ENCODE results near the gene CTBP2.

CTBP2 gene

DNA sequence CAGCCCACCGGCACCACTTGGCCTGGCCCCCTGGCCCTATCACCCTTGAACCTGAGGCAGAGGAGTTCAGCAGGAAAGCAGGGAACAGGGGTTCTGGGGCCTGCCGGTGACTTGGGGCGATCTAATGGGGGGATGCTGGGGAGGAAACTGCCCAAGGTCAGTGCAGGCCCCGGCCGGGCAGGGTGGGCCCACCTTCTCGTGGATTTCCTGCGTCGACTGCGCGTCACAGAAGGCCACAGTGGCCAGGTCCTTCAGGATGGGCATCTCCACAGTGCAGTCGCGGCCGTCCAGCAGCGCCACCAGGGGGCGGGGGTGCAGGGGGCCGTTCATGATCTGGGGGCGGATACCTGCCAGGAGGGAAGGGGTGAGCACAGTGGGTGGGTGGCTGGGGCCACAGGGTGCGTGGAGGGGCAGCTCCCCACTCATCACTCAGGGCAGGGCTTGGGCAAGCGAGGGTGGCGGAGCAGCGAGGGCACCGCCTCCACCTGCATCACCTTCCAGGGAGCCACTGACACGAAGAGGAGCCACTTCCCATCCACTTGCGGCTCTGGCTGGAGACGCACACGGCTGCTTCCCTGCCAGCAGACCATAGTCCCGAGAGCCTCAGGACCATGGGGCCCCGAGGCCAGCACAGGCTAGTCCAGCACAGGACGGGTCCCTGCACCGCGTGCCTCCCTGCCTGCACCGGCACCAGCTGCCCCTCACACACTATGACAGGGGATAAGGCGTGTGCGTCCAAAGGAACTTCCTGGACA lies 157.0 kb downstream of the CTBP2 start:
- no peak for DNase-seq

DNA sequence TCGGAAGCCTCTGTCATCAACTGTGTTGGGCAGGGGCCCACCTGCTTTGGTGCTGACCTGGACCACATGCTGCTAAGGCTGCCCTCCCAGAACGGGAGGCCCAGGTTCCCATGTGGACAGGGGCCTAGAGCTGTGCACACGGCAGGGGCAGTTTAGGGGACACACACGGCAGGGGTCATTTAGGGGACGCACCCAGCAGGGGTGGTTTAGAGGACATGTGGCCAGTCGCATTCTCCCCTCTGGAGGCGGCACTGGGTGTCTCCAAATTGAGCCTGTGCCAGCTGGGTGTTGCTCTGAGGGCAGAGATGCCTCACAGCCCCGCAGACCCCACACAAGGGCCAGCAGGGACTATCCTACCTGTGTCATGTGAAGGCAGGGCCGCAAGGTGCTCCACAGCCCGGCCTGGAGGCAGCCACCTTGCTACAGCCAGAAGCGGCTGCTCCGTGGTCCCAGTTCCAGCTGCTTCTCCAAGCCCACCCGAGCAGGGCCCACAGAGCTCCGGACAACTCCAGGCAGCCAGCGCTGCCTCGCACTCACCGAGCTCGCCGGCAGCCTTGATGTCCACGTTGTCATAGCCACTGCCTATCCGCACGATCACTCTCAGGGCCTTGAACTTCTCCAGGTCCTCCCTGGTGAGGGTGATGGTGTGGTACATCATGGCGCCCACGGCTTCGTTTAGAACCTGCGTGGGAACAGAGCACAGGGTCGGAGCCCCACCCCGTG lies 157.8 kb downstream of the CTBP2 start:
- DNase-seq: no peak

DNA sequence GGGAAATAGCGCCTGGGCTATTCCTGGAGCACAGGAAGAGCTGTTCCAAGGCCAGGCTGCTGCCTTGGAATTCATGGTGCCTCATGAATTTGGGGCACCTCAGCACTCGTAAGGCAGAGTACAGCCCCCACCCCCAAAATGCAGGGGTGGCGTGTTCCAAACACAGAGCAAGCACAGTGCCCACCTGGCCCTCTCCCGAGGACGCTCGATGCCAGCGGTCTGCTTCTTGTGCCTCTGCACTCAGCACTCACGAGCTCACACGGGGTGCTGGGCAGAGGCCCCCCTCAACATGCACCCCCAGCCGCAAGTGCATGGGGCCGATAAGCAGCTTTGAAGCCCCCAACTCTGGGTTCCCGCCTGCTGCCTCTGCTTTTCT lies 158.3 kb downstream of the CTBP2 start:
- no peak for DNase-seq

DNA sequence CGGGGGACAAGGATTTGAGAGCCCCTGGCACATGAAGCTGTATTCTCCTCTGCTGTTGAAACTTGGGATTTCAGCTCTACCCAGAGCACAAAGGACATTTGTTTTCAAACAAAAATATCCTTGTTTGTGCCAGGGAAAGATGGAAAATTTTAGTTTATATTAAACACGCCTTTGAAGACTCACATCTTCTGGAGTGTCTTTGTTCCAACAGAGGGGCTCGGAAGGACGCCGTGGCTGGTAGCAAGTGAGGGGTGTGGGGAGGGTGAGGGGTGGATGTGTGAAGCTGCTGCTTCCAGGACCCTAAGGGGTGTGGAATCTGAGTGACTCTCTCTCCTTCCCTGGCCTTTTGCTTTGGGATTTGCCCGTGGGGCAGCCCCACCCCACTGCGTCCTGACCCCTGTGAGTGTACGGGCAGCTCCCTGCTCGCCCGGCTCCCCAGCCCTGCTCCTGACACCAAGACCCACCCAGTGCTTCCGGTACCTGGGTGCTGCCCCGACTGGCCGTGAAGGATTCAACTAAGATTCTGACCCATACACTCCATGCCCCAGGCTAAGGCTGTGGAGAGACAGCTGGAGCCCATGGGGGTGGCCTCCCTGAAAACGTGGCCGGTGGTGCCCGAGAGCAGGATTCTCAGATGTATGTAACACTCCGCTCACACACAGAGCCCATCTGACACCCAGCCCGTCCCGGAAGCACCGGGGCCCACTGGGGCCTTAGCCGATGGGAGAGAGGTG lies 158.9 kb downstream of the CTBP2 start:
- no peak for DNase-seq

DNA sequence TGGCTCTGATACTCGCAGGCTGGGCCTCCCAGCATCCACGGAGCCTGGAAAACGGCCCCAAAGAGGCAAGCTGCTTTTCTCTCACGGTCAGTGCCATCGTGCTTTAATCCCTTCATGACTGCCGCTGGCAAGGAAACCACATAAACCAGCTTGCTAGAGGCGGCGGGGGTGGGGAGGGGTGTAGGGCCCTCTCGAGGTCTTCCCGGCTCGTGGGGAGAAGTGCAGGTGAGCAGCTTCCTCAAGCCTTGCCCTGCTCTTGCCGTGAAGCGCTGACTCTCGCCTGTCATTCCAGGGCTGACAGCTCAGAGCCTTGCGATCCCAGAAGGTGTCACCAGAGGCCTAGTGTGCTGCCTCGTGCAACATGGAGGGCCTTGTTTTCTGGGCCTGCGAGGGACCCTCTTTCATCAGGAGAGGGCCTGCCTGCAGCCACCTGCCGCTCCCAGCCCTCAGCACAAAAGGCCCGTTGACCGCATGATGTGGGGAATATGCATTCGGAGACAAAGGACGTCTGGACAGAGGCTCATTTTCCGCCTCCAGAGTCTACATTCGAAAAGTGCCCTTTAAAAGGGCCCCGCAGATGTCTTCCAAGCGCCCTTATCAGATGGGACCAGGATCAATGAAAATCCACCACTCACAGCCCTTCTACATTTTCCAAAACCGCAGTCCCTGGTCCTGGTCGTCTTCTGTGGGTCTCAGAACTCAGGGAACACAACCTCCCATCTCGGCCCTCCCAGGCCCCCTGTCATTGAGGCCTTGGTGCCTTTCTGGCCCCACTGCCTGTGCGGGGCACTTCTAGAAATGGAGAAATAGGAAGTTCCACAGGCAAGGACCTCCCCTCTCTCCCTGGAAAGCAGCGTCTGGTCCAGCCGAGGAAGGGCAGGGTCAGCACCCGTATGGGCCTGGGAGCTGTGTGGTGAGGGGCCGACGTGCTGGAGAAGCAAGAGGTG lies 159.7 kb downstream of the CTBP2 start:
- DNase-seq: no peak

DNA sequence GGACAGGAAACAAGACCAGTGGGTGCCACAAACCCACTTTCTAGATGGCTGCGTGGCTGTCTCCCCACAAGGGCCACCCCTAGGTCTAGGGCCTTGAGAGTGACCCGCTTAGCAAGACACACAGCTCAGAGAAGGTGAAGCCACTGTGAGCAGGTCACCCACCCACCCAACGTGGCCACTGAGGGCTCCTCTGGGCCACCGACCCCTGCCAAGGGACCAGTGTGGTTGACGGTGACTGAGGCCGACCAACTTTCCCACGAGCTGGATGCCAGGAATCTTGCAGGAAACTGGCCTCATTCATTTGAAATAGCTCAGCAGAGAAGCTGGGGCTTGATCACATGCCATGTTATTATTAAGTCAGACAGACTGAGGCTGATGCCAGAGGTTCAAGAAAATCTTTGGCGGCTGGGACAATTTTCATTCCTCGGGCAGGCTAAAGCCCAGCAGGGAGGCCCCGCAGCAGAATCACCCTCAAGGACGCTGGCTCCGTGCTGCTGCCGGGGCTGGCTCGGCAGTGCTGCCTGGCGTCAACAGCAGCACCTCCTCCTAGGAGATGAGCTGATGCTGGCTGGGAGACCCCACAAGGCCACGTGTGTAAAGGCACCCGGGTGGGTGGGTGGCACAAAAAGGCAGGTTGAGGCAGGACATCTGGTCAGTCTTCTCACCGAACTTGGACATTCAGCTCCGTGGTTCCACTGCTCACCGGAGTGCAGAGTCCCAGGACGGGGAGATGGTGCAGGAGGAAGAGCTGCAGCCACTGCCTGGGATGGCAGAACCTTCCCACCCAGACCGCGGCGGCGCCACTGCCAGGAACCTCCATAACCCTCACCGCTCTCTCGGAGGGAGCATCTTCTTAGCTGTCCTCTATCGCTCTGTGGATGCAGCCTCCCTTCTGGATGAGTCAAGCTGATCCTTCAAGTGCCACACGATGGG lies 160.7 kb downstream of the CTBP2 start:
- no peak for DNase-seq

DNA sequence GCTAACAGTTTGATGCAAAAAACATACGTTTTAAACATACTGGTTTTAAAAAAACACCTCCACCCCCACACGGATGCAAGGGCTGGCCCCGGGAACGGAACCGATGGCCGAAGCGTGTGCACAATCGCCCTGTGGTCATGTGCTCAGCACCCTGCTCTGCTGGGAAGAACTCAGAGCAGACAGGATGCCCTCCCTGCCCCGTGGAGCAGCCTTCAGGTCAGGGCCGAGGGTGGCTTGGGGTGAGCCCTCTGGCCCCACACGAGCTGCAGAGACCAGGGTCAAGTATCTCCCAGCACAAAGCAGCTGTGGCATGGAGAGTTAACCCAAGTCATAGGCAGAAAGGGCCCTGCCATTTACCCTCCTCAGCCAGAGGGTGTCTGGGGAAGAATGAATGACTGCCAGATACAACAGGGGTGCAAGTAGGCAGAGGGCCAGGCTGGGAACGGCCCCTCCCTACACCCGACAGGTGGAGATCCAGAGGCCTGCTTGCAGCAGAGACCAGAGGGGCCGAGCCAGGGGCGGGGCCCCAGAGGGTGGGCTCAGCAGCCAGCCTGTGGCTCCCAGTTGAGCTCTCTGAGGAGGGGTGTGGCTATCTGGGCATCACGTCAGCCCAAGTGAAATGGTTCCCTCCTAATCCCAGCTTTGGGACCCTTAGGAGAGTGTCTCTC lies 161.6 kb downstream of the CTBP2 start:
- no peak for DNase-seq

DNA sequence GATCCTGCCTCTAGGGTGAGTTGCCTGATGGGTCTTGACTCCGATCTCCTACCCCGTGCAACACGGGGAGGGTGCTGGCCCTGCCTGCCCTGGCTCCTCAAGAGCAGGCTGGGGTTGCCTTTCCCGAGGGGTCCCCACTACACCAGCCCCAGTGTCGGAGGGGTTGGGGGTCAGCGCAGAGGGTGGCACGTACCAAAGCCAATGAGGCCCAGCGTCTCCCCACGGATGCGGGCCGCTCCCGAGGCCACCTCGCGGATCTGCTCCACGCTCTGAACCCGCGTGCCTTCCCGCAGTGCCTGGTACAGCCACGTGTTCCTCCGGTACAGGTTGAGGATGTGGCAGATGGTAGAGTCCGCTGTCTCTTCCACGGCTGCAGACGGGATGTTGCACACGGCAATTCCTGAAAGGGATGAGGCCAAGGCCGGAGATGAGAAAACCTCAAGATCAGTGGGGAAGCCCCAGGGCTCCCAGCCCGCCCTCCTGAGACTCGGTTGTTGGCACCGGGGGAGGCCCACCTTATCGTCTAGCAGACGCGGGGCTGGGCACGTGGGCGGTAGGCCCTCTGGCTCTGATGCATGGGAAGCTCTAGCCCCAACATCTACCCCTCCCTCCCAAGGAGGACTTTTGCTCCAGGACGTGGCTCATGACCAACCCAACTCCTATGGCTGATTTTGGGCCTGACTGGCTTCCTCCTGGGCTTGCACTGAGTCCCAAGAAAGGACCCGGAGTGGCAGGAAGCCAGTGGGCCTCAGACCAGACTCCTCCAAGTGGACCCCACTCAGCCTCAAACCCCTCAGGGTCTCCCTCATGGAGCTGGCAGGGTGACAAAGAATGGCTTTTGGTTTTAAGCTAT lies 162.4 kb downstream of the CTBP2 start:
- DNase-seq: no peak

DNA sequence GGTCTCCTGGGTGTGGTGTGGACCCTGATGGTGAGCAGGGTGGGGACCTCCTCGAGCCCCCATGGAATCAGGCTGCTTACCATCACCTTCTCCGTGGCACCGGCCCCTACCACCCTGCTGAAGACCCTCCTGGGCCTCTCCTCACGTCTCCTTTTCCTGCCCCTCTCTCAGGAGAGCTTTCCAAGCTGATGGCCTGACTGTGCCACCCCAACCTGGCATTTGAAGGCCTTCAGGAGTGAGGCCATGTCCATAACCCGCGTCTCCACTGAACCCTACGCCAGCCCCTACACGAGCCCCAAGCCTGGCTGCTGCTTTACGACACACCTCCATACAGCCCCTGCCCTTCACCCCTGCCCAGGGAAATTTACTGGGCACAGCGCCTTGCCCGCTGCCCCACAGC lies 163.1 kb downstream of the CTBP2 start:
- no peak for DNase-seq

DNA sequence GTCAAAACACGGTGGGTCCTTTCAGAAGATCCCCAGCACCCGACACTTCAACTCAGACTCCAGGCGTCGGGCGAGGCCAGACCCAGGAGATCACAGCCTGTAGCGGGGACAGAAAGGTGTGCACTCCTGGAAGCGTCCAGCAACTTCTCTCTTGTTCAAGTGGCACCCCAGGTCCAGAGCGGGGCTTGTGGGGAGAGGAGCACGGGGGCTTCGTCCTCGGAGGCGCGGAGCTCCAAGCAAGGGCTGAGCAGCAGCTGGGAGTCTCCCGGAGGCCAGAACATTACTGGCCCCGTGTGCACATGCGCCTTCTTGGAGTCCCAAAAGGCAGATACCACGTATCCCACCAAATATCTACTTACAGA lies 163.5 kb downstream of the CTBP2 start:
- DNase-seq: no peak

DNA sequence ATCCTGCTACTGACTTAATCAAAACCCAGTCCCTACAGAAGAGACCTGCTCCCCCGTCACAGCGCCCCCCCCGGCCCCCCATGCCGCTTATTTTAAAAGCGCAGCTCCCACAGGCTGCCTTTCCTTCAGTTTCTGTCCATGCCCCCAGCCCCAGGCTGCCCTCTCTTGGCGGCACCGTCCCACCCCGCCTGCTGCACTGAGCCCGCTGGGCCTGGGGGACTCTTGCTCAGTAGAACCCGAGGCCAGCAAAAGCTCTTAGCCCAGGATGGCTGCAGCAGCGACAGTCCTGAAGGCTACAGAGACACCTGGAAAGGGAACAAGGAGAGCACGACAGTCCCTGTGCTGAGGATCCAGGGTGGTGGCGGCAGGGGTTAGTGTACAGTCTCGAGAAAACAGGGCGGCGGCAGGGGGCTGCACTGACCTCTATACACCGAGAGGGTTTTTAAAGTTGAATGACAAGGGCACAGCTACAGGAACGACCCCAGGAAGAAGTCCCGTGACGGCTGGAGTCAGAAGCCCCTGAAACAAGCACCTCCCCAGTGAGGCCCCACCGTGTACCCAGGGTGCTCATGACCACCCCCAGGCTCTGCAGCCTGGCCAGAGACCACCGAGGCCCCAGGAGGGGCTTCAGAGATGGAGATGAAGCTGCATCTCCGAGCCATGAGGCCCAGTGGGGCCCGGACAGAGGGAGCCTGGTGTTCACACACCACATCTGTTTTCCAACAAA lies 164.1 kb downstream of the CTBP2 start:
- no peak for DNase-seq

DNA sequence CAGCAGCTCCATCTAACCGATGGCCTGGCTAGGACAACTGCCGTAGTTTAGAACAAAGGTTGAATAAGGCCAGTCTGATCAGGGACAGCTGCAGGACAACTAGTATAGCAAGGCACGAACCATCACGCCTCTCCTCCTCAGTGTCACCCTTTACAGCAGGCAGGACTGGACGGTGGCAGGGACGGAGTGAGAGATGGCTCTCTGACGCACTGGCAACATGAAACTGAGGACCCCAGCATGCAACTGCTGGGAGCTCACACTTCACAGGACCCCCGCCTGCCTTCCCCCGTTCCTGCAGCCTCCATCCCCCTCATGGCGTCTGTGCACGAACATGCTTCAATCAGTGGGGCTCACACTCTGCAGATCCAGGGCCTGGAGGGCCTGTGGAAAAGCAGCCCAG lies 164.8 kb downstream of the CTBP2 start:
- no peak for DNase-seq

DNA sequence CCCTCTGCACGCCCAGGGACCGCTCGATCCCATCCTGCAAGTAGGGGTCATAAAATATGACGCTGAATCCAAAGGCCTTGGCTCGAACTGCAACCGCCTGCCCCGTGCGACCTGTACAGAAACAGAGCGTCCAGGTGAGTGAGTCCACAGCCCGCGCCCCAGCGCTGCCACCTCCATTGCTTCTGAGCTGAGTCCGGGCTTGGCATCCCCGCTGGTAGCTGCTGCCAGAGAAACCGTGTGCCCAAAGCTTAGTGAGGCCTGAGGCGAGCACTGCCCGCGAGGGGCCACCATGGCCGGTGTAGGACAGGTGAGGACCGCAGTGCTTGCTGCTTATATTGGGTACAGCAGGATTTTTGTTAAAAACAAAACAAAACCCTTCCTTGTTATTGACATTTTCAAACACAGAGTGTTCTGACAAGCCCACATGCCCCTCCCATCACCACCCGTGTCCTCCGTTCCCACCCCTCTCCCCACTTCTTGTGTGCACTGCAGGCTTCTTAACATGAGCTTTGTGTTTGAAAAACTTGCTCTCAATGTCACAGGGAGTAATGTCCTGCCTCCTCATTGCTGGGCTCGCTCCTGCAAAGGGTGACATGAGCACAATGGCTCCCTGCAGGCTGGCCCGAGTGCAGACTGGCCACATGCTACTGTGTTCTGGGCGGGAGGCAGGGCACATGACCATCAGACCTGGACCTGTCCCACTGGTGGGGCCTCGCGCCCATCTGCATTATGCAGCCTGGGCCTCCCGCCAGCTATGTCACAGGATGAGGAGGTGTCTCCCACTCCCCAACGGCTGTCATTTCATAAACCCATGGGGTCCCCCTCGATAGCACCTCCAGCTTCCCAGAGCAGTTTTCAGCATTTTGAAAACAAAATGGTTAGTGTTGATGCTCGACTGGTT lies 165.5 kb downstream of the CTBP2 start:
- no peak for DNase-seq

DNA sequence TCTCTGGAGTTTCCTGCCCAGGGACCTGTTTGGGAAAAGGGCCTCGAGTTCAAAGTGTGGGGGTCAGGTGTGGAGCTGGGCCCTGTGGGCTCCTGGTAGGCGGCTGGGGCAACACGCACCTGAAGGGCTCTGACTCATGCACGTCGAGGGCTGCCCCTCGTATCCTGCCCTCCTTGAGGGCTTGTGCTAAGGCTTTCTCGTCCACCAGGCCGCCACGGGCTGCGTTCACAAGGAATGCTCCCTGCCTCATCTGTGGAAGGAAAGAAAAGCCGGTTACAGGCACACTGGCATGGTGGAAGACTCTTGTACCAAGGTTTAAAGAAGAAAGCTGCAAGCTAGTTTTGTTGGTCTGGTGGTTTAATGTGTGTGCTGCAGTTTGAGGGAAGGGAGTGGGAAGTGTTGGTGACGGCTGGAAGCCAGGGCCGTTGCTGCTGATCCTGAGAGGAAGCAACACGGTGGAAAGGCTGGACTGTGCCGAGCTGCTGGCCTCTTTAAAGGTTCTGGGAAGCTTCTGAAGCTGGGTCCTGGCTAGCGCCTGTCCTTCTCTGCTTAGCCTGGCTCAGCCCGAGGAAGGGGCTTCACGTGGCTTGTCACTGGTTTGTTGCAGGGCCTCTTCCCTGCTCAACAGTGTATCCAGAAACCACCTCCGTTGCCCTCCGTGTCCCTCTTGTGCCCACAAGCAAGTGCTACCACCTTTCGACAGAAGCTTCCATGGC lies 166.5 kb downstream of the CTBP2 start:
- no peak for DNase-seq

DNA sequence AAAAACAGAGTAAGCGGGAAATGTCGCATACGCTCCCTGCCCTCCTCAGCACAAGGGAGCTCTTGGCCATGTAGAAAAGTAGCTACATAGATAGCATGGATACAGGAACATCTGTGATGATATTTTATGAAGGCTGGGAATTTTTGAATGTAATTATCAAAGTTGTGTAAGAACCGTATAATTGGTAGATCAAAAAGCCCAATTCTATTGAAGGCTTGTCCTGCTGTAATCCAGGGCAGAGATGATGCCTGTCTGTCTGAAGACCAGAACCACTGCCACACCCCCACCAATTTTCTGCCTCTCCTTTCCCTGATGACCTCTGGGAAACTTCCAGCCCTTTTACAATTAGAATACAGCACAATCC lies 167.0 kb downstream of the CTBP2 start:
- DNase-seq: no peak

DNA sequence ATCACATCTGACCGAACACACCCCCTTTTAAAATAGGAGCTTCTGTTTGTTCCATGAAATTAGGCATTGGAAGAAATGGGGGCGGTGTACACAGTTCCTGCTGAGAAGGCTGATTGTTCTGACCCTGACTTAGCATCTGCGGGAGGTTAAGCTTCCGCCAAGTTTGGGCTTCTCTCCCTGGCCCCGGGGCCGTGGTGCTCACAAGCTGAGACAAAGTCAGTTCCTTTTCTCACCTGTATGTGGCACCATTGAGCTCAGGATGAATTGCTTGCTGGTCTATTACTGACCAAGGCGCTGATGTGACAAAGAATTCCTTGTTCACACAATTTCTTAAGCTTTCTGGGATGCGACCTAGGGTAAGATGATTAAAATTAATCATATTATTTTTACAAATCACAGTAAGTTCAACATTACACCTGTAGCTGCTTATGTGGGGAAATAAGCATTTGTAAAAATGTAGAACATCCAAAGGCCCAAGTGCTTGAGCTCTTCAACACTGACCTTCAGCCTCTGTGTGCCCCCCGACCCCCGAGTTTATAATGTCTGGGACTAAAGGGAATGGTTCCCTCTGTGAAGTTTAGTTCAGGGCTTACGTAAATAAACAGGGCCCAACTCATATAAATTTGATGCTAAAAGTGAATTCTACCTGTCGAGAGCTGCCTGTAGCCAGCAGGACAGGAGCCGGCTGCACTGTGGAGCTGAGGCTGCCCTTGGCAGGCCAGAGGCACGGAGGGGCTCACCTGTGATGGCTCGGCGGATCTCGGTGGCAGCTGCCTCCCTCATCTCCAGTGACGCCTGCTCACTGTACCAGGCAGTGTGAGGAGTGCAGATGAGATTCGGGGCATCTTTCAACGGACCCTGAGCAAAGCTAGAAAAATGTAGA lies 167.7 kb downstream of the CTBP2 start:
- DNase-seq: peak; percentile 70 to 84

DNA sequence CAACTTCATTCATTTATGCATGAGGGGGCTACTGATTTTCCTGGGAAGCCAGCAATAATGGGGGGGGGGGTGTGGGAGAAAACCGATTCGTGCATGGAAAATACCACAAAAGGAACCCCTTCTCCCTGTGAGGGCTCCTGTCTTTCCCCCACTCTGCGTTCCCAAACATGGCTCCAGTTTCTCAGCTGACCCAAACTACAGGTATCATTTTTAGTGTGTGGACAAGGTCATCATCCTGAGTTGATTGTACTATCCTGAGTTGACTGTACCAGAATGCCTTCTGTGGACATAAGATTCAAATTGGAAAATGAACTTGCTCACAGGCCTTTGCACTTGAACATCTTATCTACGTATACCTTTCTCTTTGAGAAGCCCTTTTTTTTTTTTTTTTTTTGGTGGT lies 168.5 kb downstream of the CTBP2 start:
- no peak for DNase-seq
